GM12892 (cell line): Measurements from ENCODE around the gene SLC22A17.

Experiments used
- POLR2A ChIP-seq: IDR thresholded peaks from 2 replicates; pipeline ENCODE4 v1.6.1; 2011; ENCODE audit warnings: low read depth, low read length, control low read depth
- POLR2AphosphoS5 ChIP-seq: IDR thresholded peaks from 2 replicates; pipeline ENCODE4 v1.6.1; 2011; ENCODE audit warnings: low read depth, low read length, control low read depth

GRCh38 chr14:23301288-23301968 is 51.3 kb downstream of the SLC22A17 start:
- TF ChIP-seq POLR2A (no peak), POLR2AphosphoS5 (no peak)
